GM21825 (cell line): Measurements from ENCODE around the gene ABHD17C.

Experiments
- ATAC-seq: cut with Tn5 transposase; IDR thresholded peaks from one replicate; pipeline ENCODE4 v1.9.1; 2021; ENCODE audit warnings: mild to moderate bottlenecking, moderate library complexity; ENCODE audit not compliant: unreplicated experiment

The ABHD17C gene

GRCh38 chr15:80727596-80727995 is 32.5 kb downstream of the ABHD17C start:
- ATAC-seq, result no peak

GRCh38 chr15:80730387-80730786 is 35.3 kb downstream of the ABHD17C start:
- no peak for ATAC-seq

GRCh38 chr15:80730926-80731325 is 35.8 kb downstream of the ABHD17C start:
- no peak for ATAC-seq

- ATAC-seq, result no peak
Measured at GRCh38 chr15:80732167-80732566, 37.1 kb downstream of the ABHD17C start.

GRCh38 chr15:80732818-80733217 is 37.7 kb downstream of the ABHD17C start:
- no peak for ATAC-seq

- ATAC-seq, result no peak
Measured at GRCh38 chr15:80733460-80733859, 38.4 kb downstream of the ABHD17C start.

GRCh38 chr15:80735344-80735743 is 40.2 kb downstream of the ABHD17C start:
- ATAC-seq, result no peak

- ATAC-seq, result no peak
Measured at GRCh38 chr15:80736560-80736959, 41.5 kb downstream of the ABHD17C start.

- ATAC-seq, result no peak
Measured at GRCh38 chr15:80739919-80740318, 44.8 kb downstream of the ABHD17C start.

- no peak for ATAC-seq
Measured at GRCh38 chr15:80742081-80742480, 47.0 kb downstream of the ABHD17C start.

GRCh38 chr15:80743189-80743833 is 48.2 kb downstream of the ABHD17C start:
- ATAC-seq, result no peak

- no peak for ATAC-seq
Measured at GRCh38 chr15:80744415-80744814, 49.3 kb downstream of the ABHD17C start.

GRCh38 chr15:80744826-80745225 is 49.7 kb downstream of the ABHD17C start:
- ATAC-seq, result no peak

GRCh38 chr15:80745888-80746287 is 50.8 kb downstream of the ABHD17C start:
- ATAC-seq, result no peak

GRCh38 chr15:80747317-80748053 is 52.4 kb downstream of the ABHD17C start:
- ATAC-seq, result no peak

- no peak for ATAC-seq
Measured at GRCh38 chr15:80749589-80749988, 54.5 kb downstream of the ABHD17C start.

- ATAC-seq, result no peak
Measured at GRCh38 chr15:80750575-80750974, 55.5 kb downstream of the ABHD17C start.

- ATAC-seq, result no peak
Measured at GRCh38 chr15:80752204-80752603, 57.1 kb downstream of the ABHD17C start.

GRCh38 chr15:80753161-80753560 is 58.1 kb downstream of the ABHD17C start:
- ATAC-seq, result no peak

GRCh38 chr15:80754014-80754413 is 58.9 kb downstream of the ABHD17C start:
- no peak for ATAC-seq

- no peak for ATAC-seq
Measured at GRCh38 chr15:80755885-80756284, 60.8 kb downstream of the ABHD17C start.

- ATAC-seq, result no peak
Measured at GRCh38 chr15:80758130-80758745, 63.1 kb downstream of the ABHD17C start.
